Esophagus squamous epithelium (tissue), 4 donors: ENCODE data around the gene RTP5.
A peak's percentile ranks its signal among the peaks of the same experiment; 100 is the strongest.

Experiments
- CTCF ChIP-seq, 6 experiments: fragments of 450-650 bp in 4 of 6; fragments of 200-600 bp in 2 of 6; sonication (generic) in 2 of 6; IDR thresholded peaks; one replicate each; pipeline ENCODE4 v1.5.1; 2016 to 2019; ENCODE audit warnings: antibody characterized with exemption in 6 of 6, mild to moderate bottlenecking in 4 of 6, moderate library complexity in 4 of 6
- POLR2A ChIP-seq, 4 donors: fragments of 450-650 bp; IDR thresholded peaks; one replicate each; pipeline ENCODE4 v1.6.1; 2017; ENCODE audit warnings: antibody characterized with exemption in 4 of 4, mild to moderate bottlenecking in 4 of 4, moderate library complexity in 3 of 4

DNA sequence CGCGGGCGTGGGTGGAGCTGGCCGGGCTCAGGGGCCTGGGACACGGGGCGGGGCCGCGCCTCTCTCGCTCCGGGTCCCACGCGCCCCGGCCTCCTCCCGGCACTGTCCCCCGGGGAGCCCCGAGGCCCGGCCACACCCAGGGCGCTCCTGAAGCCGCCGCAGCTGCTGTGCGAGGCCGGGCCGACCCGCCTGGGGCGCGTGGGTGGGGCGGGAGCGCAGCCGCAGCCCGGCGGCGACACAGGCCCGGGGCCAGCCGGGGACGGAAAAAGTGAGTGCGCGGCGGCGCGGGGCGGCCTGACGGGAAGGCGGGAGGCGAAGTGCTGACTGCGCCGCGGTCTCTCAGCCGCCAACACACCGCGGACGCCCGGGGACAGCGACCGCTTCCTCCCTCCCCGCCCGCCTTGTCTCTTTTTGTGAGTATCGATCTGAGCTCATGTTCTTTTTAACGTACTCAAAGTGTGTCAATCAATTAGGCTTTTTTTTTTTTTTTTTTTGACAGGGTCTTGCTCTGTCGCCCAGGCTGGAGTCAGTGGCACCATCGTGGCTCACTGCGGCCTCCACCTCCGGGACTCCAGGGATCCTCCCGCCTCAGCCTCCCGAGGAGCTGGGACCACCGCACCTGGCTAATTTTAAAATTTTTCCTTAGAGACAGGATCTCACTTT, 25.3 kb upstream of the RTP5 start:
- TF ChIP-seq CTCF (IDR thresholded peaks at IDR 0.05) (peak in 3 of 6 experiments; percentile 15 to 38 (median 28)), POLR2A (IDR thresholded peaks at IDR 0.05) (no peak)
